NCI-H446 (cell line): ENCODE data around the gene MBD3L2.
A peak's percentile ranks its signal among the peaks of the same experiment; 100 is the strongest.

Experiments used
- DNase-seq, 2 experiments: peaks; one replicate each; lab custom pipeline; 2025; lab: John Stamatoyannopoulos, UW

Gene MBD3L2

DNA sequence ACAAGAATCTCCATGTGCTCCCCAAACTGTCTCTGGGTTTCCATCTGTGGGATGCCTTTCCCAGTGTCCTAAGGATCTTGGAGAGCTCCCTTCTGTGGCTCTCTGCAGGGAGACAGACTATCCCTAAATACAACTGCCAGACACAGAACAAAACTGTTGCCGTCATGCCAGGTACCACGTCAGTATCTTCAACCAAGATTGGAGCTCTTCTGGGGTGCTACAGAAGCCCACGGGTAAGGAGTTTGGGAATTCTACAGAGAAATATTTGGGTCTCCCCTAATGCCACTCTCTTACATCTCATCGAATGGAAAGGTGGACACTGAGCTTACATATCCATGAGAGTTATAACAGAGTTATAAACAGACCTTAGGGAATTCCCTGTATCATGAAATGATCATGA is 14.2 kb downstream of the MBD3L2 start:
- DNase-seq = no peak

DNA sequence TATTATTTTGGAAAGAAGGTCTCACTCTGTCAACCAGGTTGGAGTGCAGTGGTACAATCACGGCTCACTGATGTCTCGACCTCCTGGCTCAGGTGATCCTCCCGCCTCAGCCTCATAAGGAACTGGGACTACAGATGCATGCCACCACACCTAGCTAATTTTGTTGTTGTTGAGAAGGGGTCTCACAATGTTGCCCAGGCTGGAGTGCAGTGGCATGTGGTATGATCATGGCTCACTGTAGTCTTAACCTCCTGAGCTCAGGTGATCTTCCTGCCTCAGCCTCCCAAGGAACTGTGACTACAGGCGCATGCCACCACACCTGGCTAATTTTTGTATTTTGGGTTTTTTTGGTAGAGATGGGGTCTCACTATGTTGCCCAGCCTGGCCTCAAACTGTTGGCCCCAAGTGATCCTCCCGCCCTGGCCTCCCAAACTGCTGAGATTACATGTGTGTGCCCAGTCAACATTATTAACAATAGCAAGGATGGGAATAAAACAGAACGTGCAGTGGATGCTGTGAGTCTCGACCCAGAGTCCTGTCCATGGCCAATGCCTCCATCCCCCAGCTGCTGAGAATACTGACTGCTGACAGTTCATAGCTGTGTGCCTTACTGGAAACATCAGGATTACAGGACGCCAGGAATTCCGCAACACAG is 14.8 kb downstream of the MBD3L2 start:
- DNase-seq = no peak

DNA sequence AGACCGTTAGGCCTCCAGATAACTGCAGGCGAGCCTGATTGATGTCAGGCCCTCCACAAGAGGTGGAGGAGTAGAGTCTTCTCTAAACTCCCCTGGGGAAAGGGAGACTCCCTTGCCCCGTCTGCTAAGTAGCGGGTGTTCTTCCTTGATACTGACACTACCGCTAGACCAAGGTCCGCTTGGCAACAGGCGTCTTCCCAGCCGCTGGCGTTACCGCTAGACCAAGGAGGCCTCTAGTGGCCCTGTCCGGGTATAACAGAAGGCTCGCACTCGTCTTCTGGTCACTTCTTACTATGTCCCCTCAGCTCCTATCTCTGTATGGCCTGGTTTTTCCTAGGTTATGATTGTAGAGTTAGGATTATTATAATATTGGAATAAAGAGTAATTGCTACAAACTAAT is 18.0 kb downstream of the MBD3L2 start:
- DNase-seq = peak in 1 of 2 experiments; percentile 51

DNA sequence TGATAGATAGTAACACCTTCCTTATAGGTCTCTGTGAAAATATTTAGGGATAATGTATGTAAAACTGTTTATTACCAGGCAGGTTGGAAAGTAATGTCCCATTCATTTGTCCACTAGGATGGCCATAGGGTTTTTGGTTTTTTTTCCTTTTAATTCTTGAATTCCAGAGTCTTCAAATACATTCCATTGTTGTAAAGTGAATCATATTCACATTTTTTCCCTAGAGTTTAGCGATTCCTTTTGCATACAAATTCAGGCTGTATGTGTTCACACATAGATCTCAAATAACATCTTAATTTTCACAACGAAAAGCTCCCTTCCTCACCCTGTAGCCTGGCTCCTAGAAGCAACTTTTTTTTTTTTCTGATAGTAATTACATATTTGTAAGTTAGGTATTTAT is 18.6 kb downstream of the MBD3L2 start:
- DNase-seq = no peak

DNA sequence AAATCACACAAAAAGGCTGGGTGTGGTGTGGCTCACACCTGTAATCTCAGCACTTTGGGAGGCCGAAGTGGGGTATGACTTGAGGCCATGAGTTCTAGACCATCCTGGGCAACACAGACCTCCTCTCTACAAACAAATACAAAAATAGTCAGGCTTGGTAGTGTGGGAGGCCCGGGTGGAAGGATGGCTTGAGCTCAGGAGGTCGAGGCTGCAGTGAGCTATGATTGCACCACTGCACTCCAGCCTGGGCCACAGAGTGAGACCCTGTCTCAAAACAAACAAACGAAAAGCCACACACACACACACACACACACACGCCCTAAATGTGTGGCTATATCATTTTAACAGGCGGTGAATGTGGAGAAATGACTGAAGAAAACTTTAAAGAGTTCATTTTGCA is 19.5 kb downstream of the MBD3L2 start:
- DNase-seq = no peak

DNA sequence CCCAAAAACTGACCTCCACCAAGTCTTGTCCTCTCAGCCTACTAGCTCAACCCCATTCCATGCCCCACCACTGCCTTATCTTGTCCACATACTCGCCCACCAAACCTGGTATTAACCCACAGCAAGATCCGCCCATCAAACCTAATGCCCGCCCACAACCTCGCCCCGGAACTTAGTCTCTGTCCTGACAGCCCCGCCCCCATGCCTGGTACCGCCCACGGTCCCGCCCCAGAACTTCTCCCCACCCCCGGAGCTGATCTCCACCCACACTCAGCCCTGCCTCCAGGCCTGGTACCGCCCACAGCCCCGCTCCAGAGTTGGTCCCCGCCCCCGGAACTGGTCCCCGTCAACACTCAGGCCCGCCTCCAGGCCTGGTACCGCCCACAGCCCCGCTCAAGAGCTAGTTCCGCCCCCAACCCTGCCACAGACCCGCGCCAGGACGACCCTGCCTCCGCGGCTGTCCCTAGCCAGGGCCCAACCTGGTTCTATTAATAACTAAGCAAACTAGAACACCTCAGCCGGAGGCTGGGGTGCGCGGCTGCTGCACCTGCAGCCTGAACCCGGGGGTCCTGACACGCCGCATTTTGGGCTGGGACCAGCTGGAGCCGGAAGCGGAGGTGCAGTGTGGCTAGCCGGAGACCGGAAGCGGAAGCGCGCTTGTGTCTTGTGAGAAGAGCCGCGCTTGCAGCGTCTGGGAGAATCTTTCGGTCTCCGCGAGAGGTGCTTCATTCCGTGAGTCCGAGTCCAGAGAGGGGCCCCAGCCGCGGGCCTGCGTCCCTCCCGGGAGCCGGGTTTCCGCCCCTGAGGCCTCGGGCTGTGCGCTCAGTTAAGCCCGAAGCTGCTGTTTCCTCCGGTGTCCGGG is 20.2 kb downstream of the MBD3L2 start, which contains the start of gene ZNF557:
Gene ZNF557, plus strand, starts transcription at position 662 of the 862 bp plus-strand sequence. CDS start 5,372 bp downstream, outside the sequence.
- peak; percentile 97 to 98 for DNase-seq

DNA sequence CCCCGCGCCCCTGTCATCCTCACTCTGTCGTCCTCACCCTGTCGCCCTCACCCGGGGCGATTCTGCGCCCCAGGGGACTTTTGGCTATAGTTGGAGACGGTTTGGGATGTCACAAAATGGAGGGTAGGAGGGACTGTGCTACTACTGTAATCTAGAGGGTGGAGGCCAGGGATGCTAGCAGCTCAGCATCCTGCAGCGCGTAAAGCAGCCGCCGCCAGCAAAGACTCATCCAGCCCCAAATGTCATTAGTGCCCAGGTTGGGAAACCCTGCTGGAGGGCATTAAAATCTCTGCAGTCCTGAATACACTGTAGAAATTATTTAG is 20.7 kb downstream of the MBD3L2 start:
- no peak for DNase-seq

DNA sequence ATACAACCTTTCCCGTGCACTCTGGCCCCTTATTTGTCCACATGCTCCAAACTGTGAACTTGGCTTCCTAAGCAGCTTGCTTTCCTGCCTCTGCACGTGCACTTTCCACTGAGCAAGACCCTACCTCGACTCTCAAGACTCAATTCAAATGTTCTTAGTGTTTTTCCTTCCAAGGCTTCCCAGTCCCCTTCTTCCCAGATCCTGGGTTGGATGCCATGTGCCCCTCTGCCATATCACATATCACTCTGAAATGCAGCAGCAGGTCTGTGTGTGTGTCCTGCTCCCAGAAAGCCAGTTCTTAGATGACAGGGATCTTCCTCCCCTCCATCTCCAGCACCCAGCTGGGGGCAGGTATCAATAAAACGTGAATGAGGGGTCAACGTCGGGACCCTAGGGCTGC is 23.4 kb downstream of the MBD3L2 start:
- DNase-seq = no peak

DNA sequence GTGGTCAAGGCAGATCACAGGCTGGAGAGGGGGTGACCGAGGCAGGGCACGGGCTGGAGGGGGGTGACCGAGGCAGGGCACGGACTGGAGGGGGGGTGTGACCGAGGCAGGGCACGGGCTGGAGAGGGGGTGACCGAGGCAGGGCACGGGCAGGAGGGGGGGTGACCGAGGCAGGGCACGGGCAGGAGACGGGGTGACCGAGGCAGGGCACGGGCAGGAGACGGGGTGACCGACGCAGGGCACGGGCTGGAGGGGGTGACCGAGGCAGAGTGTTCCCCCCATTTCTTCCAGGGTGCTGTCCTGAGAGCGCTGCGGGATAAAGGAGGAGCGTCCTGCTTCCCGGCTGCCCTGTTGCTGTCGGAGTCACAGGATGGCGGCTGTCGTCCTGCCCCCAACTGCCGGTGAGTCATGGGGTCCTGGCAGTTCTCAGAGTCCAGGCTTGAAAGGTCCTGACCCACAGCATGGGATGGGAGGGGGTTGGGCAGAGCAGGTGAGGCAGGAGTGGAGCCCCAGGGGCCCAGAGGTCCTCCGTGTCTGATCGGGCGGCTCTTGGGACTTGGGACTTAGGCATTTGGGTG is 25.7 kb downstream of the MBD3L2 start:
- DNase-seq = no peak

DNA sequence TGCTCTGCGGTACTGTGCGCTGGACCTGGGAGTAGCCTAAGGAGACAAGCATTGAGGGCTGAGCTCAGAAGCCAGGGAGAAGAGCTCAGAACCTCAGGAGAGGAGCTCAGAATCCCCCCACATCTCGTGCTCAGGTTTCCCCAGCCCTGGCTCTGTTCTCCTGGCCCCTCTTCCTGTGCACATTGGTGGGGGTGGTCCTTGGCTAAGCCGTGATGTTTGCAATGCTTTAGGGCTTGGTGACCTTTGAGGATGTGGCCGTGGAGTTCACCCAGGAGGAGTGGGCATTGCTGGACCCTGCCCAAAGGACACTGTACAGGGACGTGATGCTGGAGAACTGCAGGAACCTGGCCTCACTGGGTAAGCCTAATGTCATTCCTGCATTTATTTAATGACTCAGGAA is 27.0 kb downstream of the MBD3L2 start:
- DNase-seq = no peak

DNA sequence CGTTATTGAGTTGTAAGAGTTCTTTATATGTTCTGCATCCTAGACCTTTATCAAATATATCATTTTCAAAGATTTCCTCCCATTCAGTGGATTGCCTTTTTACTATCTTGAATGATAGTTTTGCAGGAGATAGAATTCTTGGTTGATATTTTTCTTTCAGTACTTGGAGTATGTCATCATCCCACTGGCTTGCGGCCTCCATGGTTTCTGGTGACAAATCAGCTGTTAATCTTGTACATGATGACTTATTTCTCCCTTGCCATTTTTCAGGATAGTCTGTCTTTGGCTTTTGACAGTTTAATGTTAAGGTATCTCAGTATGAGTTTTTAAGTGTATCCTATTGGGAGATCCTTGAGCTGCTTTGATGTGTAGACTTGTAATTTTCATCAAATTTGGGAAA is 28.9 kb downstream of the MBD3L2 start:
- DNase-seq = no peak

DNA sequence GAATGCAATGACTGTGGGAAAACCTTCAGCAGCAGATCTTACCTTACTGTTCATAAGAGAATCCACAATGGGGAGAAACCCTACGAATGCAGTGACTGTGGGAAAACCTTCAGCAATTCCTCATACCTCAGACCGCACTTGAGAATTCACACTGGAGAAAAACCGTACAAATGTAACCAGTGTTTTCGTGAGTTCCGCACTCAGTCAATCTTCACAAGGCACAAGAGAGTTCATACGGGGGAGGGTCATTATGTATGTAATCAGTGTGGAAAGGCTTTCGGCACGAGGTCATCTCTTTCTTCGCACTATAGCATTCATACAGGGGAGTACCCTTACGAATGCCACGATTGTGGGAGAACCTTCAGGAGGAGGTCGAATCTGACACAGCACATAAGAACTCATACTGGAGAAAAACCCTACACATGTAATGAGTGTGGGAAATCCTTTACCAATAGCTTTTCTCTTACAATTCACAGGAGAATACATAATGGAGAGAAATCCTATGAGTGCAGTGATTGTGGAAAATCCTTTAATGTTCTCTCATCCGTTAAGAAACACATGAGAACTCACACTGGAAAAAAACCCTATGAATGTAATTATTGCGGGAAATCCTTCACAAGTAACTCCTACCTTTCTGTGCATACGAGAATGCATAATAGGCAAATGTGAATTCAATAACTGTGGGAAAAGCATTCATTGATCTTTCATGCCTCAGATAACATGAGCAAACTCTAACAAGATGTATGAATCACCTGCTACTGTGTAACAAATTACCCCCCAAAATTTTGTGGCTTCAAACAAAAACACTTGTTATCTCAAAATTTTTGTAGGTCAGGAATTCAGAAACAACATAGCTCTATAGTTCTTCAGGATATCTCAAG is 34.2 kb downstream of the MBD3L2 start:
- no peak for DNase-seq

DNA sequence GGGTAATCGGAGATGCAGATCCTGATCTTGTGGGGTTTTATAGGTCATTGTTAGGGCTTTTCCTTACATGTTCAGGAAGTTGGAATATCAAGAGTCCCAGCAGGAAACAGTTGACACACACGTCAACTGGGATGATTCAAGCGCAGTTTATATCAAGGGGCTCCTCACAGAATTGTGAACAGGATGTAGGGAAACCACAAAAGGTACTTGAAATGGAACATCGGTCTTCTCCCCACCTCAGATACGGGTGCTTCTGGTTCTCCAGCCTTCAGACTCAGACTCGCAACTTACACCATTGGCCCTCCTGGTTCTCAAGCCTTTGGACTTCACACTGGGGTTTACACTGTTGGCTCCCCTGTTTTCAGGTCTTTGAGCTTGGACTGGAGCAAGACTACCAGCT is 39.9 kb downstream of the MBD3L2 start:
- no peak for DNase-seq

DNA sequence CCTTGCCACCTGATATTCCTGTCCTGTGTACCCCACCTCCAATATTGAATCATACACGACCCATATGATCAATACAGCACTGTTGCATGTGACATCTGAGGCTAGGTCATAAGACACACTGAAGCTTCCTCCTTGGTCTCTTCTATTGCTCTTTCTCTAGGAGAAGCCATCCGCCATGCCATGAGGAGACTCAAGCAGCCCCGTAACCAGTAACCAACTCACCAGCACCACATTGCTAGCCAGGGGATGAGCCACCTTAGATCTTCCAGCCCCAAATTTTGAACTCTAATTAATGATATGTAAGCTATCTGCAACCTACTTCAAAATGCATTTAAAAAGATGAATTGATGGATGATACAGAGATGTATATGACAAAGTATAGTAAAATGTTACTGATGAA is 49.0 kb downstream of the MBD3L2 start:
- no peak for DNase-seq

DNA sequence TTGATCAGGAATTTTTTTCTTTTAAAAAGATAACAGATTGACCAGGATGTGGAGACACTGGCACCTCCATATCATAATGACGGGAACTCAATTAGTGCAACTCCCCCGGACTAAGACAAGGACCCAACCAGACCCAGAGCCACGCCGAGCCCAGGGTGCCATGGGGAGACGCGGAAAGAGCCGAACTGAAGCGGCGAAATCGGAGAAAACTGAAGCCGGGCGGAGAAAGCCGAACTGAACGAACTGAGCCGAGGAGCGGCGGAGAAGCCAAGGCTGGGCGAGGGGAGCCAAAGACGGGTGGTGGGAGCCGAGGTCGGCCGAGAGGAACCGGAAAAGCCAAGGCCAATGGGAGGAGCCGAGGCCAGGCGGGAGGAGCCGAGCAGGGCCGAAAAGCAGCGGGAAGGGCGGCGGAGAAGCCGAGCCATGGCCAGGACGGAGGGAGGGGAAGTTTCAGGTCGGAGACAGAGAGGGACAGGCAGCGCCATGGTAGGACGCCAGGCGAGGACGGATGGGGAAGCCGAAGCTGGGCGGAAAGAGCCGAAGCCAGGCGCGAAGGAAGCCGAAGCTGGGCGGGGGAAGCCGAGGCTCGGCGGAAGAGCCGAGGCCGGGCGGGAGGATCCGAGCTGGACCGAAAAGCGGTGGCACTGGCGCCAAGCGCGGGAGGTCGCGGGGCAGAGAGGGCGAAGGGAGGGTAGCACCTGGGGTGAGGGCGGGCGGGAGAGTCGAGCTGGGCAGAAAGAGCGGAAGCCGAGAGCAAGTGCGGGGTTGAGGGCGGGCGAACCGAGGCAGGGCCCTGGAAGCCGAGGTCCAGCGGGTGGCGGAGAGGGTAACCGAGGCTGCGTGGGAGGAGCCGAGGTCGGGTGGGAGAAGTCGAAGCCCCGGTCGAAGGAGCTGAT is 49.8 kb downstream of the MBD3L2 start:
- peak; percentile 89 to 96 for DNase-seq

DNA sequence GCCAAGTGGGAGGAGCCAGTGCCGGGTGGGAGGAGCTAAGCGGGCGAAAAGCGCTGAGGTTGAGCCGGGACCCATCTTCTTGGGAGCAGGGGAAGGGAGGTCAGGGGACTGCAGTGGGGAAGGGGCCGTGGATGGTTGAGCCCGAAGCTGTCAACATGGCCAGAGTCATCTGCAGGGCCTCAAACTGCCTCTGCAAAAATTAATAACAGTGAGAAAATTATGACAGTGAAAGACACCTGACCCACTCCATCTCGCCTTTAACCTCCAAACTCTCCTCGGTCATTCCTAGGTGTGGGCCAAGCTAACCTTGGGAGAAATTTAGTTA is 50.4 kb downstream of the MBD3L2 start:
- no peak for DNase-seq
